K562 (cell line): ENCODE measurements around the gene KCTD19. TPM values are rescaled to one million over a fixed set of nuclear protein-coding genes. Genes with fewer than 3 reads are reported as not detected.

Experiments
- ARHGAP35 ChIP-seq: fragments of 450-650 bp; IDR thresholded peaks from 2 replicates; pipeline ENCODE4 v1.6.1; 2018; ENCODE audit not compliant: partially characterized antibody
- BCL6 ChIP-seq: fragments of 250-450 bp; sonication (Bioruptor Pico); IDR thresholded peaks from 2 replicates; pipeline ENCODE4 v1.4.0; 2020
- CBX2 ChIP-seq: fragments of 200-600 bp; sonication (generic); IDR thresholded peaks from one replicate; pipeline ENCODE4 v1.6.1; 2012; ENCODE audit warnings: mild to moderate bottlenecking, low read length, inconsistent platforms; ENCODE audit not compliant: insufficient read depth, poor library complexity, severe bottlenecking
- CCAR2 ChIP-seq: fragments of 200-400 bp; formaldehyde crosslinking; IDR thresholded peaks from 2 replicates; pipeline ENCODE4 v1.6.1; 2017; ENCODE audit warnings: mild to moderate bottlenecking, low read depth, low read length
- E2F3 ChIP-seq: fragments of 250-450 bp; sonication (Bioruptor Pico); IDR thresholded peaks from 2 replicates; pipeline ENCODE4 v1.4.0; 2020; ENCODE audit warnings: mild to moderate bottlenecking
- ELK1 ChIP-seq: sonication (generic); formaldehyde crosslinking; IDR thresholded peaks from 2 replicates; pipeline ENCODE4 v1.8.1; 2022; ENCODE audit warnings: missing genetic modification reagents
- EWSR1 ChIP-seq: fragments of 450-650 bp; IDR thresholded peaks from 2 replicates; pipeline ENCODE4 v1.6.1; 2018; ENCODE audit warnings: borderline replicate concordance, mild to moderate bottlenecking, low read depth, moderate library complexity; ENCODE audit not compliant: partially characterized antibody
- GTF2E2 ChIP-seq: fragments of 200-800 bp; sonication (Bioruptor generic); IDR thresholded peaks from 2 replicates; pipeline ENCODE4 v1.6.1; 2016; ENCODE audit warnings: missing genetic modification characterization, missing compliant biosample characterization
- GTF2F1 ChIP-seq: IDR thresholded peaks from 2 replicates; pipeline ENCODE4 v1.6.1; 2011; ENCODE audit warnings: low read depth, low read length, improper control_type of control experiment
- KHSRP ChIP-seq: fragments of 450-650 bp; IDR thresholded peaks from 2 replicates; pipeline ENCODE4 v1.6.1; 2017
- KLF16 ChIP-seq: IDR thresholded peaks from 2 replicates; pipeline ENCODE4 v1.6.1; 2016; ENCODE audit warnings: antibody characterized with exemption
- MAZ ChIP-seq, 2 experiments: fragments of 450-650 bp in 1 of 2; sonication (generic) in 1 of 2; formaldehyde crosslinking; IDR thresholded peaks in 1 of 2; conservative IDR thresholded peaks in 1 of 2; 2 replicates each; pipeline versions ENCODE4 v1.4.0 to v1.5.0; 2020; ENCODE audit warnings: mild to moderate bottlenecking in 1 of 2, missing genetic modification reagents in 1 of 2
- MIER1 ChIP-seq: fragments of 450-650 bp; IDR thresholded peaks from 2 replicates; pipeline ENCODE4 v1.6.1; 2016; ENCODE audit warnings: antibody characterized with exemption, mild to moderate bottlenecking, low read depth
- MTA3 ChIP-seq: fragments of 450-650 bp; formaldehyde crosslinking; IDR thresholded peaks from 2 replicates; pipeline ENCODE4 v1.6.1; 2017; ENCODE audit warnings: mild to moderate bottlenecking, borderline replicate concordance
- POLR3G ChIP-seq: IDR thresholded peaks from 2 replicates; pipeline ENCODE4 v1.6.1; 2011; ENCODE audit not compliant: insufficient read length, insufficient replicate concordance; ENCODE audit errors: extremely low read depth
- PRDM10 ChIP-seq: fragments of 450-650 bp; IDR thresholded peaks from 2 replicates; pipeline ENCODE4 v1.6.1; 2018; ENCODE audit not compliant: partially characterized antibody
- RBM15 ChIP-seq: fragments of 200-400 bp; formaldehyde crosslinking; IDR thresholded peaks from 2 replicates; pipeline ENCODE4 v1.6.1; 2018; ENCODE audit warnings: mild to moderate bottlenecking, low read length, moderate library complexity; ENCODE audit not compliant: insufficient read depth
- RHOXF2B ChIP-seq: fragments of 250-450 bp; sonication (Bioruptor Pico); conservative IDR thresholded peaks from 2 replicates; pipeline ENCODE4 v1.5.1; 2021
- SMC3 ChIP-seq: conservative IDR thresholded peaks from 2 replicates; pipeline ENCODE4 v1.6.1; 2011; ENCODE audit warnings: low read depth, low read length, improper control_type of control experiment; ENCODE audit not compliant: insufficient read depth
- STAT5B ChIP-seq: fragments of 250-450 bp; sonication (Bioruptor Pico); IDR thresholded peaks from 2 replicates; pipeline ENCODE4 v1.8.0; 2021; ENCODE audit warnings: mild to moderate bottlenecking, inconsistent platforms
- ZBTB34 ChIP-seq: fragments of 250-450 bp; sonication (Bioruptor Pico); IDR thresholded peaks from 2 replicates; pipeline ENCODE4 v1.8.0; 2021; ENCODE audit warnings: mild to moderate bottlenecking, moderate library complexity
- ZC3H11A ChIP-seq: IDR thresholded peaks from 2 replicates; pipeline ENCODE4 v1.6.1; 2012; ENCODE audit warnings: low read depth, low read length, improper control_type of control experiment
- ZNF583 ChIP-seq: fragments of 250-450 bp; sonication (Bioruptor Pico); IDR thresholded peaks from 2 replicates; pipeline ENCODE4 v1.4.0; 2020
- ZNF699 ChIP-seq: fragments of 250-450 bp; sonication (Bioruptor Pico); IDR thresholded peaks from 2 replicates; pipeline ENCODE4 v1.8.0; 2021; ENCODE audit warnings: mild to moderate bottlenecking, moderate library complexity; ENCODE audit not compliant: insufficient replicate concordance
- ZNF766 ChIP-seq: fragments of 200-800 bp; sonication (Bioruptor generic); conservative IDR thresholded peaks from 2 replicates; pipeline ENCODE4 v1.6.1; 2016; ENCODE audit warnings: missing genetic modification characterization, missing compliant biosample characterization
- polyA plus RNA-seq, 8 experiments: library from polyadenylated mRNA; depleted of rRNA in 4 of 8; stranded (reverse) in 5 of 8; unstranded in 3 of 8; fragments of >200 nt; fragmentation: Nextera tagmentation in 2 of 8; fragmentation: Illumina TruSeq in 1 of 8; extraction: Ambion mirVana in 2 of 8; extraction: Trizol in 1 of 8; gene quantifications; 2 replicates each; pipeline versions ENCODE4 v1.2.1 to v1.2.3, GENCODE V29; 2011 to 2014; ENCODE audit warnings: inconsistent platforms in 1 of 8, missing spikeins in 1 of 8
- total RNA-seq, 7 experiments: library from RNA; depleted of rRNA in 6 of 7; stranded (reverse); fragments of >200 nt in 6 of 7; fragmentation: Illumina TruSeq in 2 of 7; extraction: Trizol in 2 of 7; gene quantifications; 2 replicates each; pipeline versions ENCODE4 v1.2.1 to v1.2.3, GENCODE V29; 2011 to 2021; ENCODE audit warnings: low replicate concordance in 1 of 7

The KCTD19 gene
- total and polyA plus RNA-seq, 9 of the 15 experiments (the other 6 are each of a cell fraction or from before 2014, with no cell fraction given): 0.03 to 0.91 (median 0.22) TPM; not detected in 2

- no peak for TF ChIP-seq PRDM10
- TF ChIP-seq EWSR1: no peak
- TF ChIP-seq SMC3: peak; percentile 94
- no peak for TF ChIP-seq MIER1
- no peak for TF ChIP-seq RBM15
- TF ChIP-seq CBX2: no peak
- TF ChIP-seq BCL6 (CRISPR knock-in tag): no peak
- TF ChIP-seq ELK1: no peak
- 0 out of 2 replicates have a peak, but pooled peaks have one; percentile 60 for TF ChIP-seq ZC3H11A
- no peak for TF ChIP-seq ARHGAP35
- TF ChIP-seq MAZ (CRISPR knock-in tag; conservative IDR thresholded peaks at IDR 0.05 in 1 of 2, IDR thresholded peaks at IDR 0.05 in 1 of 2): peak in 1 of 2 experiments; percentile 61; a peak in 2 of 4 replicates
- TF ChIP-seq E2F3: no peak
- no peak for TF ChIP-seq KHSRP
- no peak for TF ChIP-seq GTF2E2
- TF ChIP-seq RHOXF2B (CRISPR knock-in tag): no peak
- TF ChIP-seq GTF2F1: no peak
- no peak for TF ChIP-seq CCAR2
- TF ChIP-seq ZNF699 (CRISPR knock-in tag): no peak
- no peak for TF ChIP-seq ZBTB34 (CRISPR knock-in tag)
- TF ChIP-seq POLR3G: no peak
- TF ChIP-seq MTA3: no peak
- no peak for TF ChIP-seq ZNF583 (CRISPR knock-in tag)
- no peak for TF ChIP-seq STAT5B
- TF ChIP-seq ZNF766 (CRISPR knock-in tag): no peak
- peak; percentile 77 for TF ChIP-seq KLF16
Observed at GRCh38 chr16:67260426-67261063, 66.0 kb downstream of the KCTD19 start (continued).
